ENCODE results near the gene ZNF701. TPM values are rescaled to one million over a fixed set of nuclear protein-coding genes. Genes with fewer than 3 reads are reported as not detected.
"Not testable (repeated sequence)": the region's sequence is repeated elsewhere in the genome, so short reads cannot be mapped to it uniquely, and the experiment has no call there.

ZNF701 gene
- total and polyA plus RNA-seq, 2 donors (not counting 1 experiment from before 2014, with no cell fraction given), result 5.7 to 18.8 TPM

DNA sequence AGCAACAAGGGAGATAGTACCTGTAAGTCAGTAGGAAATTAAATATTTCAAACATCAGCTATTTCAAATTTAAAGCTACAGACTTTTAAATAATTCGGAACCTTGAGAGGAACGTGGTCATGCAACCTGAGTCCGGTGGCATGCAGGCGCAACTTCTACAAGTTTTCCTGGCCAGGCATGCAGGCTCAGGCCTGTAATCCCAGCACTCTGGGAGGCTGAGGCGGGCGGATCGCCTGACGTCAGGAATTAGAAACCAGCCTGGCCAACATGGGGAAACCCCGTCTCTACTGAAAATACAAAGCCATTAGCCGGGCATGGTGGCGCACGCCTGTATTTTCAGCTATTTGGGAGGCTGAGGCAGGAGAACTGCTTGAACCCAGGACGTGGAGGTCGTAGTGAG lies 2.2 kb upstream of the ZNF701 start:
- no peak overlapping the region for H3K27ac ChIP-seq (ENCODE audit: insufficient read depth, low read length)
- H3K36me3 ChIP-seq (ENCODE audit: control insufficient read depth, insufficient read depth, low read length), result no peaks in the 10 kb centered on the region
- H4K20me1 ChIP-seq (ENCODE audit: control insufficient read depth, extremely low read depth, insufficient read depth, low read length), result no peaks in the 10 kb centered on the region
- no peak overlapping the region for H2AFZ ChIP-seq (ENCODE audit: low read length)
- no peaks in the 10 kb centered on the region for H3K9me3 ChIP-seq (ENCODE audit: control insufficient read depth, insufficient read depth, low read depth, low read length)
- no peak for TF ChIP-seq EZH2 (IDR thresholded peaks at IDR 0.05; ENCODE audit: low read length, missing control alignments)
- no peaks in the 10 kb centered on the region for H3K27me3 ChIP-seq (ENCODE audit: control insufficient read depth, insufficient read depth, low read length)
- H3K4me2 ChIP-seq (ENCODE audit: extremely low read depth, insufficient read depth, low read length), result no peak overlapping the region
- no peak overlapping the region for H3K9ac ChIP-seq (ENCODE audit: insufficient read depth, low read length)
- H3K4me3 ChIP-seq (replicated peaks in 1 of 4; ENCODE audit: control extremely low read depth in 1 of 4, insufficient read depth in 1 of 4, low read depth in 3 of 4, low read length in 4 of 4), result no peak overlapping the region
- no peaks in the 10 kb centered on the region for H3K79me2 ChIP-seq (ENCODE audit: control insufficient read depth, insufficient read depth, low read length)
- no peaks in the 10 kb centered on the region for H3K4me1 ChIP-seq (ENCODE audit: control insufficient read depth, extremely low read depth, insufficient read depth, low read length)
- DNase-seq (ENCODE audit: low read depth in 2 of 2), result no peak

DNA sequence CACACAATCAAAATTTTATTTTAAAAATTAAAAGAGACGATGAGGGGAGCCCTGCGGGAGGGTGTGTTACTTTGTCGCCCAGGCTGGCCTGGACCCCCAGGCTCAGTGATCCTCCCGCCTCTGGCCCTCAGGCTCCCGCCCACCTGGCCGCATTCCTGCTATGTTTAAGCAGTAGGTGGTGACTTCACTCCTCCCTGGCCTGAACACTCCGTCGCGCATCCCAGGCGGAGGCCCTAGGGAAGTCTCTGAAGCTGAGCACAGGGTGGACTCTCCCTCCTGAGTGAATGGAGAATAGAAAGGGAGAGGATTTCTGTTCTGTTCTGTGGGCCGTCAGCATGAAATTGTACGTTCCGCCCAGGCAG lies 468 bp upstream of the ZNF701 start:
- peak in 1 of 2 donors; percentile 57 for DNase-seq (ENCODE audit: low read depth in 2 of 2)
- not testable (repeated sequence) for H4K20me1 ChIP-seq (ENCODE audit: control insufficient read depth, extremely low read depth, insufficient read depth, low read length); H3K27me3 ChIP-seq (ENCODE audit: control insufficient read depth, insufficient read depth, low read length); H3K36me3 ChIP-seq (ENCODE audit: control insufficient read depth, insufficient read depth, low read length); H3K9me3 ChIP-seq (ENCODE audit: control insufficient read depth, insufficient read depth, low read depth, low read length); H3K79me2 ChIP-seq (ENCODE audit: control insufficient read depth, insufficient read depth, low read length); H3K4me1 ChIP-seq (ENCODE audit: control insufficient read depth, extremely low read depth, insufficient read depth, low read length); H3K9ac ChIP-seq (ENCODE audit: insufficient read depth, low read length)
- Histone ChIP-seq H3K4me2 (ENCODE audit: extremely low read depth, insufficient read depth, low read length) (peak overlapping the region; percentile 69), H3K4me3 (replicated peaks in 1 of 4; ENCODE audit: control extremely low read depth in 1 of 4, insufficient read depth in 1 of 4, low read depth in 3 of 4, low read length in 4 of 4) (peak overlapping the region; percentile 8 to 88 (median 56)), H3K27ac (ENCODE audit: insufficient read depth, low read length) (peak overlapping the region; percentile 13), H2AFZ (ENCODE audit: low read length) (peak overlapping the region; percentile 17)

DNA sequence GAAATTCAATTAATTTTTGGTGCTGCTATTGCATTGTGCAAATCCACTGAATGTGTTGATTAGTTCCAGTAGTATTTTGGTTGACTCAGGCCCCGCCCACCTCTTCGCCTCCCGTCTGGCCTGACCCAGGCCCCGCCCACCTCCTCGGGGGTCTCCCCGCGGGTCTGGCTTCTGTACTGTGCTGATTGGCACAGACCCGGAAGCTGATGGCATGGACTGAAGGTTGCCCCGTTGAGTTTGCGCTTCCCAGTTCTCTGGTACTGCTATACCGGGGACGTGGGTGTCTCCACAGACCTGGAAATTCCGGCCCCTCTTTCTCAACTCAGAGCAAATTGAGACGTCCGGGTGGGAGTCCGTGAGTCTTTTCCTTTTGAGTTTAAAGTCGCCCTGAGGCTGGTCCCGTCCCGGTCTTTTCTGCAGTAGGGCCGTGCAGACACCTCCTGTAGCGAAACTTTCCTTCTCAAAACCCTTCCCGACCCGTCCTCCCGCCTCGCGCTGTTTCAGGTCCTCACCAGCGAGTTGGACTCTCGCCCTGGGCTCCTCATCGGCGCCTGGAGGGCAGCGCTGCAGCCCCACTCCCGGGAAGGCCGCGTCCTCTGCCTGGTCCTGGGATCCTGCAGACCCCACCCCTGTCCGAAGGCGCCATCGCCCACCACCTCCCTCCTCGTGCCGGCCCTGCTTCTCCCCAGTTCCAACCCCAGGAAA lies 14.8 kb downstream of the ZNF701 start:
- H3K36me3 ChIP-seq (ENCODE audit: control insufficient read depth, insufficient read depth, low read length), result no peaks in the 10 kb centered on the region

DNA sequence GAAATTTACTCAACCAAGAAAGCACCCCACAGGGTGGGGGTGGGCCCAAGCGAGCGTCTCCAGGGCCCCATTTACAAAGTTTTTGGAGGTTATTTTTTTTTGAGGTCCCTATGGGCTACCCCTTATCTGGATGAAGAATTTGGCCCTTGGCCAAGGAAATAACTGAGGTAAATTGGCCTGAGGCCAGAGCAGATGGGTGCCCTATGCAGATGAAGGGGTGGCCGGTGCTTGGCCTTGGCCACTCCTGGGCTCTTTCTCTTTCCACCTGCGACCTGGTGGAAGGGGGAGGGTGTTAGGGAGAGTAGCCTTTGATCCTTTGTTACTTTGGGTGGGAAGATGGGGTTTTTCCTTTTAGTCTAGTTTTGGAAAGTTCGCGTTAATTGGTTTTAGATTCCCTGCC lies 15.5 kb downstream of the ZNF701 start:
- no peaks in the 10 kb centered on the region for H3K27me3 ChIP-seq (ENCODE audit: control insufficient read depth, insufficient read depth, low read length)
- H3K4me1 ChIP-seq (ENCODE audit: control insufficient read depth, extremely low read depth, insufficient read depth, low read length), result no peaks in the 10 kb centered on the region
- H3K4me3 ChIP-seq (replicated peaks in 1 of 4; ENCODE audit: control extremely low read depth in 1 of 4, insufficient read depth in 1 of 4, low read depth in 3 of 4, low read length in 4 of 4), result no peak overlapping the region
- no peaks in the 10 kb centered on the region for H3K36me3 ChIP-seq (ENCODE audit: control insufficient read depth, insufficient read depth, low read length)
- no peaks in the 10 kb centered on the region for H4K20me1 ChIP-seq (ENCODE audit: control insufficient read depth, extremely low read depth, insufficient read depth, low read length)
- no peaks in the 10 kb centered on the region for H3K9me3 ChIP-seq (ENCODE audit: control insufficient read depth, insufficient read depth, low read depth, low read length)
- TF ChIP-seq, protein P1, sequence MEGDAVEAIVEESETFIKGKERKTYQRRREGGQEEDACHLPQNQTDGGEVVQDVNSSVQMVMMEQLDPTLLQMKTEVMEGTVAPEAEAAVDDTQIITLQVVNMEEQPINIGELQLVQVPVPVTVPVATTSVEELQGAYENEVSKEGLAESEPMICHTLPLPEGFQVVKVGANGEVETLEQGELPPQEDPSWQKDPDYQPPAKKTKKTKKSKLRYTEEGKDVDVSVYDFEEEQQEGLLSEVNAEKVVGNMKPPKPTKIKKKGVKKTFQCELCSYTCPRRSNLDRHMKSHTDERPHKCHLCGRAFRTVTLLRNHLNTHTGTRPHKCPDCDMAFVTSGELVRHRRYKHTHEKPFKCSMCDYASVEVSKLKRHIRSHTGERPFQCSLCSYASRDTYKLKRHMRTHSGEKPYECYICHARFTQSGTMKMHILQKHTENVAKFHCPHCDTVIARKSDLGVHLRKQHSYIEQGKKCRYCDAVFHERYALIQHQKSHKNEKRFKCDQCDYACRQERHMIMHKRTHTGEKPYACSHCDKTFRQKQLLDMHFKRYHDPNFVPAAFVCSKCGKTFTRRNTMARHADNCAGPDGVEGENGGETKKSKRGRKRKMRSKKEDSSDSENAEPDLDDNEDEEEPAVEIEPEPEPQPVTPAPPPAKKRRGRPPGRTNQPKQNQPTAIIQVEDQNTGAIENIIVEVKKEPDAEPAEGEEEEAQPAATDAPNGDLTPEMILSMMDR (conservative IDR thresholded peaks at IDR 0.05 in 1 of 2, IDR thresholded peaks at IDR 0.05 in 1 of 2; ENCODE audit: low read depth in 1 of 2, low read length in 2 of 2), result no peak
- no peak for TF ChIP-seq EZH2 (IDR thresholded peaks at IDR 0.05; ENCODE audit: low read length, missing control alignments)
- no peak overlapping the region for H3K4me2 ChIP-seq (ENCODE audit: extremely low read depth, insufficient read depth, low read length)
- H3K9ac ChIP-seq (ENCODE audit: insufficient read depth, low read length), result no peak overlapping the region
- H3K27ac ChIP-seq (ENCODE audit: insufficient read depth, low read length), result no peak overlapping the region
- H2AFZ ChIP-seq (ENCODE audit: low read length), result no peak overlapping the region
- no peaks in the 10 kb centered on the region for H3K79me2 ChIP-seq (ENCODE audit: control insufficient read depth, insufficient read depth, low read length)
- no peak for DNase-seq (ENCODE audit: low read depth in 2 of 2)

More for the DNA sequence above, 14.8 kb downstream of the ZNF701 start:
- H3K4me2 ChIP-seq (ENCODE audit: extremely low read depth, insufficient read depth, low read length), result no peak overlapping the region
- no peak overlapping the region for H3K27ac ChIP-seq (ENCODE audit: insufficient read depth, low read length)
- peak overlapping the region in 2 of 4 experiments; percentile 5 to 10 for H3K4me3 ChIP-seq (replicated peaks in 1 of 4; ENCODE audit: control extremely low read depth in 1 of 4, insufficient read depth in 1 of 4, low read depth in 3 of 4, low read length in 4 of 4)
- H3K9ac ChIP-seq (ENCODE audit: insufficient read depth, low read length), result no peak overlapping the region
- H2AFZ ChIP-seq (ENCODE audit: low read length), result no peak overlapping the region
- H3K27me3 ChIP-seq (ENCODE audit: control insufficient read depth, insufficient read depth, low read length), result no peaks in the 10 kb centered on the region
- no peaks in the 10 kb centered on the region for H3K4me1 ChIP-seq (ENCODE audit: control insufficient read depth, extremely low read depth, insufficient read depth, low read length)
- no peaks in the 10 kb centered on the region for H4K20me1 ChIP-seq (ENCODE audit: control insufficient read depth, extremely low read depth, insufficient read depth, low read length)
- H3K79me2 ChIP-seq (ENCODE audit: control insufficient read depth, insufficient read depth, low read length), result no peaks in the 10 kb centered on the region
- no peak for TF ChIP-seq EZH2 (IDR thresholded peaks at IDR 0.05; ENCODE audit: low read length, missing control alignments)
- TF ChIP-seq, protein P1 (conservative IDR thresholded peaks at IDR 0.05 in 1 of 2, IDR thresholded peaks at IDR 0.05 in 1 of 2; ENCODE audit: low read depth in 1 of 2, low read length in 2 of 2), result no peak
- DNase-seq (ENCODE audit: low read depth in 2 of 2), result peak in 1 of 2 donors; percentile 5
- no peaks in the 10 kb centered on the region for H3K9me3 ChIP-seq (ENCODE audit: control insufficient read depth, insufficient read depth, low read depth, low read length)

Data from fibroblast of lung (primary cell).